CD4-positive, alpha-beta T cell treated with Interleukin-2 at 100 ng/mL for 4 hours (primary cell): Measurements from ENCODE around the gene ZNF281.
"Not testable (repeated sequence)": the region's sequence is repeated elsewhere in the genome, so short reads cannot be mapped to it uniquely, and the experiment has no call there.

Experiments
- DNase-seq: peaks from one replicate; pipeline ENCODE4 v3.0.0-alpha.2; 2020; ENCODE audit warnings: low spot score

The ZNF281 gene

DNA sequence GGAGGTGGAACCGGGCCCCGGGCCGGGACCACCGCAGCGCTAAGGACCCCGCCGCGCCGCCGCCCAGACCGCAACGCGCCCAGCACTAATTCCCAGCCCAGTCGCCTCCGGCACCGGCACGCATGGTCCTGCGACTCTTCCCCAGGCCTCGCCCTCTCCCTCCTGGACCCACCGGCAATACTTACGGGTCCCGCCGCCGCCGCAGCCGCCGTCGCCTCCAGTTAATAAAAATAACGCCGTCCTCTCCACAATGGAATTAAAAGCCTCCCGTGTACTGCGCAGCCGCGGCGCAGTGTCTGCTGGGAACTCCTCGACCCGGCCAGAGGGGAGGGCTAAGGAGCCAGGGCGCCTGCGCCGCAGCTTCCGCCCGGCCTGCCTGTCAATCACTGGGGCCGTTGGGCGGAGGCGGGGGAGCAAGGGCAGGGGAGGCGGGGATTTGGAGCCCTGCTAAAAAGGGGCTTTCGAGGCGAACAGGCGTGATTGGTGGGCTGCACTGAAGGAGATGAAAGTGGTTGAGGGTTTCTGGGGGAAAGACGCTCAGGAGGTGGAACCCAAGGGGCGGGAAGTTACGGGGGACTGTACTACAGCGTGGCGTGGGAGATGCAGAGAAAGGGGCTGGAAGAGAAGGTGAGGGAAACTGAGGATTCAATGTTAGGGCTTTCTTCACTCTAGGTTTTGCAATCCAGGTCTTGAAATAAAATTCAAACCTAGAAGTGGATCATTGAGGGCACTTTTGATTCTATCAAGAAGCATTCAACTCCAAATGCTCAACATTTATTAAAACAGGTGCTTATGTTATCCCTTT lies at the start of gene ZNF281:
TSS of gene ZNF281 (minus strand) at position 276 of the 805 bp plus-strand sequence. CDS start 331 bp downstream, outside the sequence.
- peak; percentile 95 for DNase-seq

DNA sequence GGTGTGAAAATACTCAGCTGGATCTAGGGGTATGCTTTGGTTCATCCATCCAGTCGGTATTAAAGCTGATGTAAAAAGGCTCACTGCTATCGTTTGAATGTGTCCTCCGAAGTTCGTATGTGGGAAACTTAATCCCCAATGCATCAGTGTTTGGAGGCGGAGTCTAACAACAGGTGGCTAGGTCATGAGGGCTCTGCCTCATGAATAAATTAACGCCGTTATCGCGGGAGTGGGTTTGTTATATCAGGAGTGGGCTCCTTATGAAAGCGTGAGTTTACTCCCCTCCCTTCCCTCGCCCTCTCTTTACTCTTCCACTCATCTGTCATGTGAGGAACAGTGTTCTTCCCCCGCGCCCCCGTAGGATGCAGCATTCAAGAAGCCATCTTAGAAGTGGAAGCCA lies 48.9 kb upstream of the ZNF281 start:
- DNase-seq = no peak

DNA sequence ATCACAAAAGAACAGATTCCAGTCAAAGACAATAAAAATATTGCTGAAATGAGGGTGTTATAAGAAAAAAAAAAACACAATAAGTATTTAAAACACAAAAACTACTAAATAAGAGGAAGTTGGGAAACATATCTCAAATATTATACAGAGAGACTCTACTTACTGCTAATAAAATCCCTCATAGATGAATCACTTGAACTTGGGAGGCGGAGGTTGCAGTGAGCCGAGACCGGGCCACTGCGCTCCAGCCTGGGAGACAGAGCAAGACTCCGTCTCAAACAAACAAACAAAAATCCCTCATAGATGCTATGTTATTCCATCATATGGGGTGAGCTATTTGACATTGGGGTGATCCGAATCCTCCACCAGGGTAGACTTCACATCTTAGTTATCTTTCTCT lies 48.0 kb upstream of the ZNF281 start:
- no peak for DNase-seq

GRCh38 chr1:200454425-200454824 lies 44.6 kb upstream of the ZNF281 start:
- DNase-seq = no peak

DNA sequence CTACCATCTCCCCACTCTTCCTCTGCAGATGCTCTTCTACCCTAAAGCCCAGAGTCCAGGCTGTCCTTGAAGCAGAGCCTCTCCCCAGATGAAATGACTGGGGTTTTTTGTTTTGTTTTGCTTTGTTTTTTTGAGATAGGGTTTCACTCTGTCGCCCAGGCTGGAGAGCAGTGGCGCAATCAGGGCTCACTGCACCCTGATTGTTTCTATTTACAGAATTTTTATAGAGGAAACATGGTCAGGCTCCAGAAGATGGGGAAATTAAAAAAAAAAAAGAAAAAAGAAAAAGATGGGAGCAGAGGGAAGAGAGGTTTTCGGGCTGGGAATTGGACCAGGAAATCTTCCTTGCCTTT lies 43.7 kb upstream of the ZNF281 start:
- DNase-seq = no peak

- DNase-seq = no peak
These were observed 43.2 kb upstream of the ZNF281 start for GRCh38 chr1:200452850-200453552.

DNA sequence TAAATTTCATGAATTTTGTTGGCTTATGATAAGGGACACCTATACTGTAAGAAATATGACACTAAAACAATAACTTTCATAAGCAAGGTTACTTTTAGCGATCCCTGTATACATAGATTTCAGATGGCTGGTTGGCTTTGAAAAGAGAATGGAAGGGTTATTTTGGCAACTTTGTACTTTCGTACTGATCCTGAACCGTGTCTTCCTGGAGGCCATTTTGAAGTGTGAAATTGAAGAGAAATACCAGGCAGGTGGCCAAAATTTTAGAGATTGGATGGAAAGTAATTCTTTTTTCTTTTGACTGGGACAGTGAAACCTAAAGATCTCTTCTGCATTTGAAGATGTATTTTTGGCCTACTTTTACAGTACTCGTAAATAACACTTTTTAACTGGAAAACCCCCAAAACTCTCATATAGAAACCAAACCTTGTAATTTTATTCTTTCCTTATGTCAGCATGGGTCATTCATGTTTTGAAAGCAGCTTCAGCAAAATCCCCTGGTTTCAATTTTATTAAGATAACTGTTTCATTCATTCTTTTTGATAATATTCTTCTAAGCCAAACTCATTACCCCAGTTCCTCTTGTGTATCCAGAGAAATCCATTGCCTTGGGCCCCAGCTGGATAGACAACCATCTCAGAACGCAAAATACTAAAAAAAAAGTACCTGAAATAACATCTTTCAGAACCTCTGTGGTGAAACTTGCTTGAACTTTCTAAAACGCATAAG lies 38.4 kb upstream of the ZNF281 start:
- no peak for DNase-seq

DNA sequence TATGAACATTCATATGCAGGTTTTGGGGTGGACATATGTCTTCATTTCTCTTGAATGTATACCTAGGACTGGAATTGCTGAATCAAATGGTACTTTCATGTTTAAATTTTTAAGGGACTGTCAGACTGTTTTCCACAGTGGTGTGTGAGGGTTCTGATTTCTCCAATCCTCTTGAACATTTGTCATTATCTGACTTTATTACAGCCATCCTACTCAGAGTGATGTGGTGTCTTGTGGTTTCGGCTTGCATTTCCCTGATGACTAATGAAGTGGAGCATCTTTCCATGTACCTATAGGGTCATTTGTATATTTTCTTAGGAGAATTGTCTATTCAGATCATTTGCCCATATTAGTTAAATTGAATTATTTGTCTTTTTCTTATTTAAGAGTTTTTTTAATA lies 35.4 kb upstream of the ZNF281 start:
- DNase-seq = no peak

DNA sequence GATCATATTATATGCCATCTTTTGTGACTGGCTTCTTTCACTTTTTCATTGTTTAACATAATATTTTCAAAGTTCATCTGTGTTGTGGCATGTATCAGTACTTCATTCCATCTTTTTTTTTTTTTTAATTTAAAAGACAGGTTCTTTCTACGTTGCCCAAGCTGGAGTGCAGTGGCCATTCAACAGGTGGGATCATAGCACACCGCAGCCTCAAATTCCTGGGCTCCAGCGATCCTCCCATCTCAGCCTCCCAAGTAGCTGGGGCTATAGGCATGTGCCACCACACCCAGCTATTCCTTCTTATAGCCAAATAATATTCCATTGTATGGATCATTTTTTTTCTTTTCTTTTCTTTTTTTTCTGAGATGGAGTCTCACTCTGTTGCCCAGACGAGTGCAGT lies 34.6 kb upstream of the ZNF281 start:
- no peak for DNase-seq

DNA sequence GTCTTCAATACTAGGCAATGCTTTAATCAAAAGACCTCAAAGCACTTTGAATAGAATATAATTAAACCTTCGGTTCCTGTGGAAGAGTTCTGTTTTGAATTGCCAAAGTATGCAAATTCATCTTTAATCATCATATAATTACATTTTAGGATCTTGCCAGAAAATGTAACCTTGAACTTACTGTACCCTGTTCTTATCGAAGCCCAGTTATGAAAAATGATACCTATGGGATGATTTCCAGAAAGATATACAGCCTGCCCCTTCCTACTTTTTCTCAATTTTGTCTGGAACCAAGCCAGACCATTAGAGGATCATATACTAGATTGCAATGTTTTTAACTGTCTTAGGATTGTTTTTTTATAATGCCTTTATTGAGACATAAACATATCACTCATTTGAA lies 34.0 kb upstream of the ZNF281 start:
- DNase-seq = no peak

DNA sequence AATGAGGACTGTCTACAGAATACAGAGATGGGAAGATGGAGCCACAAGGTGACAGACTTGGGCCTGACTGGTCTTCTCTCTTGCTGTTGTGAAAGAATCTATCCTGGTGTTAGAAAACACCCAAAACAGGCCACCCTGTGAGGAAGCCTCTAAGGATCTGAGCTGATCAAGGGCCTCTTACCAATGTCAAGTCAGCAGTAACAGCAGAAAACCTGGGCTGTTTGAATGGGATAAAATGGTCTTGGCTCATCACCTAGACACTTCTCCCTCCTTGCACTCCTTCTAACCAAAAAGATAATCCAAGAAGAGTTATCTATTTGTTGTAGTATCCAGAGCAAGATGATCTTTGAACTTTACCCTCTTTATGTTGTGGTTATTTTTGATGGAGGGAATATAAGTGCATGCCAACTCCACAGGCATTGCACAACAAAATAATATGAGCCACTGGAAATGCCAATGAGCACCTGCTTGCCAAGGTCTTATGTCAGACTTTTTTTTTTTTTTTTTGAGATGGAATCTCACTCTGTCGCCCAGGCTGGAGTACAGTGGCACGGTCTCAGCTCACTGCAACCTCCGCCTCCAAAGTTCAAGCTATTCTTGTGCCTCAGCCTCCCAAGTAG lies 32.8 kb upstream of the ZNF281 start:
- DNase-seq = no peak

- DNase-seq = no peak
These were observed 32.2 kb upstream of the ZNF281 start for GRCh38 chr1:200442023-200442422.

DNA sequence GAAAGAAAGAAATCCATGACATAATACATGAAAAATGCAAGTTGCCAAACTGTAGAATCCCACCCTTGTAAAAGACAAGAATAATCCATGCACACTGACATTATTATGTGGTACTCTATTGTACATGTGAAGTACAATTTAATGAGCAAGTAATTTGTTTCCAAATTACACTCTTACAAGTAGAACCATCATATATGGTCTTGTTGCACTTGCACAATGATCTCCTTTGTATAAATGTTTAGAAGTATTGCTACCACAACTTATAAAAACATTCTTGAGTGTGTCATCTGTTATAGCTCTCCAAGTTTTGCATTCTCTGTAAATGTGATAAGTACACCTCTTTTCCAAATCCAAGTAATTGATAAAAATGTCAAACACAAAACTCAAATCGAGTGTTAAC lies 29.1 kb upstream of the ZNF281 start:
- no peak for DNase-seq

- not testable (repeated sequence) for DNase-seq
These were observed 28.6 kb upstream of the ZNF281 start for GRCh38 chr1:200438413-200438812.

DNA sequence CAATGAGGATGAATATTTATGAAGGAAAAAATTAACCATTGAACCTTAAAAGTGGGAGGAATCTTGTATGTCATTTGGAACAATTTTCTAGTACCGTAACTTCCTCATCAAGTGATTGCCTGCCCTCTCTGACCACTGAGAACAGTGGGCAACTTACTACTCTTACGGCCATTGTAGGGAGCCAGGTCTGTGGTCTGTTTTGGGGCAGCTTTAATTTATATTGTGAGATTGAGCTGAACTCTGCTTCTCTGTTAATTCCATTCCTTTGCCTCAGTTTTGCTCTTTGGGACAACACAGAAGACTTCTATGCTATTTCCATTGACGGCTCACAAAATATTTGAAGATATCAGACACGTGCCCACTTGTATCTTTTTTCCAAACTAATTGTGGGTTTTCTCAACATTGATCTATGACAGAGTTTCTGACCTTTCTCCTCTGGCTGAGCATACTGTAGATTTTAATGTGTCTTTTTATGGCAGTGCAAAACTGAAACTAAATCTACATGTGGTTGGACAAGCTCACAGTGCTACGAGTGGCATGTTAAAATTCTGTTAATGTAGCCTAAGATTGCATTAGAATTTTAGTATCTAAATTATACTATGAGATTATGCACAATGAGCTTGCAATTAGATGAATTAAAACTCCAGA lies 27.8 kb upstream of the ZNF281 start:
- peak; percentile 26 for DNase-seq

GRCh38 chr1:200437088-200437487 lies 27.3 kb upstream of the ZNF281 start:
- no peak for DNase-seq

GRCh38 chr1:200436436-200436835 lies 26.6 kb upstream of the ZNF281 start:
- no peak for DNase-seq

DNA sequence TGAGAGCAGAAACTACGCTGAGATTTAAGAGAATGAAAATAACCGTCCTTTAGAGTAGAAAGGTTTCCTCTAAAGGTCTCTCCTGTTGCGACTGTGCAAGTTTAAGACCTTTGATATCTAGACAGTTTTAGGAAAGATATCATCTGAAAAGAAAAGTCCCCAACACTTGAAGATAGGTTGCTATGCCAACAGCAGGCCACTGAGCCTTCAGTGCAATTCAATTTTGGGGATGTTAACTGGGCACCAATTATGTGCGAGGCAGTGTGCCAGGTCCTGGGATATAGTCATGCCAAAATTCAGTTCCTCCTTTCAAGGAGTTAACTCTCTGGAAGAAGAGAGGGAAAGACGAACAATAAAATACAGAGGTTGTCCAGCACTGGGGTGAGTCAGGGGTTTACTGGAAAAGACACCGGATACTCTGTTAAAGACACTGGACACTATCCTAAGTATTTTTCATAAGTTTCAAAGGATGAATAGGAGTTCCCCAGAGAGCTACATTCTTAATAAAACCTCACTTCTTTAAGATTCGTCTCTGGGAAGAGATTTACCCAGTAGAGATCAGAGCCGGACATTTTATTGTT lies 25.5 kb upstream of the ZNF281 start:
- DNase-seq = no peak

DNA sequence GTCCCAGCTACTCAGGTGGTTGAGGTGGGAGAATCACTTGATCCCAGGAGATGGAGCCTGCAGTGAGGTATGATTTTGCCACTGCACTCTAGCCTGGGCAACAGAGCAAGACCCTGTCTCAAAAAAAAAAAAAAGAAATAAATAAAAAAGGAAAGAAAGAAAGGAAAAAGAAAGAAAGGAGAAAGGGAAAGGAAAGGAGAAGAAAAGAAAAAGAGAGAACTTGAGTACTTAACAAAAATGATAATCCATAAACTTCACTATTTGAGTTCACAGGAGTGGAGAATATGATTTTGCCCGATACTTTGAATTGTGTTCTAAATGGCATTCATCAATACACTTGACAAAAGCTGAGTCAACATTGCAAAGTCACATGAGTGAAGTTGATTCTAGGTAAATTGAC lies 23.8 kb upstream of the ZNF281 start:
- DNase-seq = no peak

GRCh38 chr1:200432586-200432985 lies 22.8 kb upstream of the ZNF281 start:
- DNase-seq = no peak

DNA sequence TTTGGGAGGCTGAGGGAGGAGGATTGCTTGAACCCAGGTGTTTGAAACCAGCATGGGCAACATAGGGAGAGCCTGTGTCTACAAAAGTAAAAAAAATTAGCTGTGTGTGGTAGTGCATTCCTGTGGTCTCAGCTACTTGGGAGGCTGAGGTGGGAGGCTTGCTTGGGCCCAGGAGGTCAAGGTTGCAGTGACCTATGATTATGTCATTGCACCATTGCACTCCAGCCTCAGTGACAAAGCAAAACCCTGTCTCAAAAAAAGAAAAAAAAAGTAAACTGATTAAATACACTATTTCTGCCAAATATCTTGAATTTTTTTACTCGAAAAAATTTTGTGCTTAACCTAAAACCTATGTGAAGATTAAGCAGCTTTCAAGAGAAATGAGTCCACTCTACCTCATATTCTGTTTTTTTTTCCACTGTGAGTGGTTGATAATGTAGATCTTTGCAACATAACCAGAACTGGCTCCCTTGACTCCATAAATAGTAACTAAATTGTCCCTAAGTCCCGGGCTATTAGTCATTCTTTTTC lies 19.4 kb upstream of the ZNF281 start:
- no peak for DNase-seq
